Peyer's patch (tissue), 4 donors: ENCODE measurements around the gene LIN37.

Experiments
- CTCF ChIP-seq, 6 experiments: fragments of 450-650 bp in 4 of 6; fragments of 200-600 bp in 2 of 6; sonication (generic) in 1 of 6; IDR thresholded peaks; one replicate each; pipeline ENCODE4 v1.5.1; 2017 to 2019; ENCODE audit warnings: antibody characterized with exemption in 6 of 6, mild to moderate bottlenecking in 3 of 6, moderate library complexity in 1 of 6
- POLR2A ChIP-seq, 2 donors: fragments of 450-650 bp; IDR thresholded peaks; one replicate each; pipeline ENCODE4 v1.5.1; 2017; ENCODE audit warnings: antibody characterized with exemption in 2 of 2, mild to moderate bottlenecking in 2 of 2, moderate library complexity in 2 of 2

GRCh38 chr19:35732540-35733179 lies 15.7 kb upstream of the LIN37 start:
- TF ChIP-seq CTCF (IDR thresholded peaks at IDR 0.05) (no peak), POLR2A (IDR thresholded peaks at IDR 0.05) (no peak)
